GM23338 (cell line): Measurements from ENCODE around the gene MIAT. TPM values are rescaled to one million over a fixed set of nuclear protein-coding genes. Genes with fewer than 3 reads are reported as not detected.

Experiments
- ATAC-seq: fragments of 200-7000 bp; cut with Tn5 transposase; 3 replicates; pipeline ENCODE4 v1.9.1; 2020
- DNase-seq: peaks from one replicate; pipeline ENCODE4 v3.0.0-alpha.2; 2015; ENCODE audit warnings: low spot score
- H2AFZ ChIP-seq: fragments of 200-600 bp; sonication (generic); 2 replicates; pipeline ENCODE4 v1.8.0; 2016; ENCODE audit warnings: antibody characterized with exemption, mild to moderate bottlenecking, moderate library complexity
- H3F3A ChIP-seq: fragments of 200-600 bp; sonication (generic); replicated peaks from 2 replicates; pipeline ENCODE4 v1.8.0; 2017; ENCODE audit warnings: antibody characterized with exemption, mixed run types, low read depth
- H3K27ac ChIP-seq: fragments of 200-600 bp; sonication (generic); 2 replicates; pipeline ENCODE4 v1.6.1; 2016; ENCODE audit warnings: low read depth
- H3K27me3 ChIP-seq: fragments of 200-600 bp; sonication (generic); 2 replicates; pipeline ENCODE4 v1.8.0; 2016; ENCODE audit warnings: mild to moderate bottlenecking, mixed run types, moderate library complexity; ENCODE audit not compliant: insufficient read depth
- H3K36me3 ChIP-seq: fragments of 200-600 bp; sonication (generic); 2 replicates; pipeline ENCODE4 v1.8.0; 2016; ENCODE audit warnings: mild to moderate bottlenecking; ENCODE audit not compliant: insufficient read depth
- H3K4me1 ChIP-seq: fragments of 200-600 bp; sonication (generic); 2 replicates; pipeline ENCODE4 v1.8.0; 2016; ENCODE audit warnings: mild to moderate bottlenecking, moderate library complexity; ENCODE audit not compliant: insufficient read depth
- H3K4me2 ChIP-seq: fragments of 200-600 bp; sonication (generic); 2 replicates; pipeline ENCODE4 v1.7.1; 2017; ENCODE audit warnings: mixed run types
- H3K4me3 ChIP-seq: fragments of 200-600 bp; sonication (generic); 2 replicates; pipeline ENCODE4 v1.6.1; 2016; ENCODE audit warnings: mixed run types
- H3K79me2 ChIP-seq: fragments of 200-600 bp; sonication (generic); replicated peaks from 2 replicates; pipeline ENCODE4 v1.8.0; 2017; ENCODE audit warnings: mild to moderate bottlenecking; ENCODE audit not compliant: insufficient read depth
- H3K9me2 ChIP-seq: fragments of 200-600 bp; sonication (generic); 2 replicates; pipeline ENCODE4 v1.8.0; 2017; ENCODE audit not compliant: insufficient read depth
- H4K20me1 ChIP-seq: fragments of 200-600 bp; sonication (generic); replicated peaks from 2 replicates; pipeline ENCODE4 v1.8.0; 2017; ENCODE audit warnings: mild to moderate bottlenecking; ENCODE audit not compliant: insufficient read depth
- H3K27ac Mint-ChIP-seq: 2 replicates; pipeline ENCODE4 v1.8.0; 2020; ENCODE audit warnings: inconsistent platforms, mild to moderate bottlenecking, moderate library complexity, mixed read lengths
- H3K27me3 Mint-ChIP-seq: 3 replicates; pipeline ENCODE4 v1.8.0; 2022; ENCODE audit warnings: low read depth, mild to moderate bottlenecking, moderate library complexity, mixed read lengths, inconsistent platforms; ENCODE audit not compliant: insufficient read depth, poor library complexity
- H3K36me3 Mint-ChIP-seq: 3 replicates; pipeline ENCODE4 v1.8.0; 2021; ENCODE audit warnings: low read depth, mild to moderate bottlenecking, inconsistent platforms, moderate library complexity, mixed read lengths
- H3K4me1 Mint-ChIP-seq: 3 replicates; pipeline ENCODE4 v1.8.0; 2020; ENCODE audit warnings: mild to moderate bottlenecking, inconsistent platforms, mixed read lengths
- H3K4me3 Mint-ChIP-seq: 3 replicates; pipeline ENCODE4 v1.8.0; 2021; ENCODE audit warnings: moderate library complexity, mild to moderate bottlenecking, inconsistent platforms, mixed read lengths
- H3K9me3 Mint-ChIP-seq: 3 replicates; pipeline ENCODE4 v1.8.0; 2020; ENCODE audit warnings: moderate library complexity, mild to moderate bottlenecking, inconsistent platforms, mixed read lengths
- CREB1 ChIP-seq: fragments of 250-450 bp; sonication (Bioruptor Pico); IDR thresholded peaks from 2 replicates; pipeline ENCODE4 v1.5.0; 2020; ENCODE audit warnings: low read depth, mild to moderate bottlenecking, moderate library complexity
- EZH2 ChIP-seq: fragments of 200-600 bp; sonication (generic); IDR thresholded peaks from one replicate; pipeline ENCODE4 v1.8.0; 2017; ENCODE audit warnings: antibody characterized with exemption, mild to moderate bottlenecking, low read depth; ENCODE audit not compliant: unreplicated experiment
- EZH2phosphoT487 ChIP-seq: fragments of 200-600 bp; sonication (generic); IDR thresholded peaks from one replicate; pipeline ENCODE4 v1.8.1; 2018; ENCODE audit warnings: antibody characterized with exemption; ENCODE audit not compliant: unreplicated experiment
- JUNB ChIP-seq: IDR thresholded peaks from one replicate; pipeline ENCODE4 v1.6.1; 2016; ENCODE audit warnings: antibody characterized with exemption; ENCODE audit not compliant: unreplicated experiment
- NANOG ChIP-seq: IDR thresholded peaks from 2 replicates; pipeline ENCODE4 v1.6.1; 2016; ENCODE audit warnings: antibody characterized with exemption, borderline replicate concordance
- POLR2AphosphoS5 ChIP-seq: IDR thresholded peaks from 2 replicates; pipeline ENCODE4 v1.6.1; 2016; ENCODE audit warnings: antibody characterized with exemption, low read depth
- REST ChIP-seq: IDR thresholded peaks from one replicate; pipeline ENCODE4 v1.6.1; 2018; ENCODE audit warnings: antibody characterized with exemption; ENCODE audit not compliant: unreplicated experiment
- STAT1 ChIP-seq: IDR thresholded peaks from one replicate; pipeline ENCODE4 v1.6.1; 2016; ENCODE audit warnings: antibody characterized with exemption; ENCODE audit not compliant: unreplicated experiment
- ZNF114 ChIP-seq: fragments of 250-450 bp; sonication (Bioruptor Pico); IDR thresholded peaks from 2 replicates; pipeline ENCODE4 v1.5.0; 2020; ENCODE audit warnings: mild to moderate bottlenecking, moderate library complexity
- ZNF331 ChIP-seq: fragments of 250-450 bp; sonication (Bioruptor Pico); IDR thresholded peaks from 2 replicates; pipeline ENCODE4 v1.5.0; 2020; ENCODE audit warnings: low read depth, mild to moderate bottlenecking, moderate library complexity
- polyA plus RNA-seq: library from polyadenylated mRNA; unstranded; fragments of >200 nt; fragmentation: Nextera tagmentation; extraction: Ambion mirVana; gene quantifications from 2 replicates; pipeline ENCODE4 v1.2.1, GENCODE V29; 2016
- total RNA-seq: library from RNA; depleted of rRNA; stranded (reverse); fragments of >200 nt; shearing (Covaris generic); gene quantifications from 2 replicates; pipeline ENCODE4 v1.2.3, GENCODE V29; 2014
- TF ChIP-seq, protein P1 (sequence below): IDR thresholded peaks from 2 replicates; pipeline ENCODE4 v1.6.1; 2016; ENCODE audit warnings: antibody characterized with exemption
- TF ChIP-seq, protein P2 (sequence below): fragments of 250-450 bp; sonication (Bioruptor Pico); IDR thresholded peaks from 2 replicates; pipeline ENCODE4 v1.5.0; 2020; ENCODE audit warnings: mild to moderate bottlenecking, moderate library complexity
- TF ChIP-seq, protein P3 (sequence below), 2 experiments: fragments of 200-600 bp in 1 of 2; sonication (generic) in 1 of 2; conservative IDR thresholded peaks; 2 replicates each; pipeline versions ENCODE4 v1.5.1 to v1.6.1; 2016 to 2017; ENCODE audit warnings: antibody characterized with exemption in 2 of 2, low read depth in 2 of 2, mild to moderate bottlenecking in 2 of 2, moderate library complexity in 1 of 2

The MIAT gene
- total and polyA plus RNA-seq, 2 experiments from 2014 or later: 10.0 to 63.6 TPM

DNA sequence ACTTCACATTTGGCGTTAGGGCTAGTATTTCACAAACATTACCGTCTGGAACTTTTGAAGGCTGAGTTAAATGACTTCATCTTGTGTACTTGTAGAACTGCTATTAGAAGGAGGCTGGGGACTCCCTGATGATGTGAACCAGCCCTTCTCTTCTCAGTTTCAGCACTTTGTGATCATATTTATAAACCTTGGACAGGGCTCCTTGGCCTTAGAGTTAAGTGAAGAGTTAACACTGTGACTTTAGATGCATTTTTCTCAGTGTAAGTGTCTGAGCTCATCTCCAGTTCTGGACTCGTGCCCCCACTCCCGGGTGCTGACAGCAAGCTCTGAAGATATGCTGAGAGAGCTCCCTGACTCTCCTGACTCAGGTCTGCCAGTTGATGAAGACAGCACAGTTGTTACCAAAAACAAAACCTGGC lies 8.4 kb downstream of the MIAT start:
- DNase-seq: no peak
- Mint-ChIP-seq H3K4me1 (peaks cover 49% of the 10 kb centered on the region), H3K27me3 (peaks cover 18% of the 10 kb centered on the region), H3K9me3 (no peaks in the 10 kb centered on the region; the same call in 2 of the 3 replicates), H3K36me3 (peaks cover 80% of the 10 kb centered on the region), H3K4me3 (no peak overlapping the region), H3K27ac (no peak overlapping the region)
- no peak overlapping the region for H2AFZ ChIP-seq
- TF ChIP-seq, protein P1, sequence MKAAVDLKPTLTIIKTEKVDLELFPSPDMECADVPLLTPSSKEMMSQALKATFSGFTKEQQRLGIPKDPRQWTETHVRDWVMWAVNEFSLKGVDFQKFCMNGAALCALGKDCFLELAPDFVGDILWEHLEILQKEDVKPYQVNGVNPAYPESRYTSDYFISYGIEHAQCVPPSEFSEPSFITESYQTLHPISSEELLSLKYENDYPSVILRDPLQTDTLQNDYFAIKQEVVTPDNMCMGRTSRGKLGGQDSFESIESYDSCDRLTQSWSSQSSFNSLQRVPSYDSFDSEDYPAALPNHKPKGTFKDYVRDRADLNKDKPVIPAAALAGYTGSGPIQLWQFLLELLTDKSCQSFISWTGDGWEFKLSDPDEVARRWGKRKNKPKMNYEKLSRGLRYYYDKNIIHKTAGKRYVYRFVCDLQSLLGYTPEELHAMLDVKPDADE: no peak
- no peak for TF ChIP-seq EZH2phosphoT487
- TF ChIP-seq, protein P2, sequence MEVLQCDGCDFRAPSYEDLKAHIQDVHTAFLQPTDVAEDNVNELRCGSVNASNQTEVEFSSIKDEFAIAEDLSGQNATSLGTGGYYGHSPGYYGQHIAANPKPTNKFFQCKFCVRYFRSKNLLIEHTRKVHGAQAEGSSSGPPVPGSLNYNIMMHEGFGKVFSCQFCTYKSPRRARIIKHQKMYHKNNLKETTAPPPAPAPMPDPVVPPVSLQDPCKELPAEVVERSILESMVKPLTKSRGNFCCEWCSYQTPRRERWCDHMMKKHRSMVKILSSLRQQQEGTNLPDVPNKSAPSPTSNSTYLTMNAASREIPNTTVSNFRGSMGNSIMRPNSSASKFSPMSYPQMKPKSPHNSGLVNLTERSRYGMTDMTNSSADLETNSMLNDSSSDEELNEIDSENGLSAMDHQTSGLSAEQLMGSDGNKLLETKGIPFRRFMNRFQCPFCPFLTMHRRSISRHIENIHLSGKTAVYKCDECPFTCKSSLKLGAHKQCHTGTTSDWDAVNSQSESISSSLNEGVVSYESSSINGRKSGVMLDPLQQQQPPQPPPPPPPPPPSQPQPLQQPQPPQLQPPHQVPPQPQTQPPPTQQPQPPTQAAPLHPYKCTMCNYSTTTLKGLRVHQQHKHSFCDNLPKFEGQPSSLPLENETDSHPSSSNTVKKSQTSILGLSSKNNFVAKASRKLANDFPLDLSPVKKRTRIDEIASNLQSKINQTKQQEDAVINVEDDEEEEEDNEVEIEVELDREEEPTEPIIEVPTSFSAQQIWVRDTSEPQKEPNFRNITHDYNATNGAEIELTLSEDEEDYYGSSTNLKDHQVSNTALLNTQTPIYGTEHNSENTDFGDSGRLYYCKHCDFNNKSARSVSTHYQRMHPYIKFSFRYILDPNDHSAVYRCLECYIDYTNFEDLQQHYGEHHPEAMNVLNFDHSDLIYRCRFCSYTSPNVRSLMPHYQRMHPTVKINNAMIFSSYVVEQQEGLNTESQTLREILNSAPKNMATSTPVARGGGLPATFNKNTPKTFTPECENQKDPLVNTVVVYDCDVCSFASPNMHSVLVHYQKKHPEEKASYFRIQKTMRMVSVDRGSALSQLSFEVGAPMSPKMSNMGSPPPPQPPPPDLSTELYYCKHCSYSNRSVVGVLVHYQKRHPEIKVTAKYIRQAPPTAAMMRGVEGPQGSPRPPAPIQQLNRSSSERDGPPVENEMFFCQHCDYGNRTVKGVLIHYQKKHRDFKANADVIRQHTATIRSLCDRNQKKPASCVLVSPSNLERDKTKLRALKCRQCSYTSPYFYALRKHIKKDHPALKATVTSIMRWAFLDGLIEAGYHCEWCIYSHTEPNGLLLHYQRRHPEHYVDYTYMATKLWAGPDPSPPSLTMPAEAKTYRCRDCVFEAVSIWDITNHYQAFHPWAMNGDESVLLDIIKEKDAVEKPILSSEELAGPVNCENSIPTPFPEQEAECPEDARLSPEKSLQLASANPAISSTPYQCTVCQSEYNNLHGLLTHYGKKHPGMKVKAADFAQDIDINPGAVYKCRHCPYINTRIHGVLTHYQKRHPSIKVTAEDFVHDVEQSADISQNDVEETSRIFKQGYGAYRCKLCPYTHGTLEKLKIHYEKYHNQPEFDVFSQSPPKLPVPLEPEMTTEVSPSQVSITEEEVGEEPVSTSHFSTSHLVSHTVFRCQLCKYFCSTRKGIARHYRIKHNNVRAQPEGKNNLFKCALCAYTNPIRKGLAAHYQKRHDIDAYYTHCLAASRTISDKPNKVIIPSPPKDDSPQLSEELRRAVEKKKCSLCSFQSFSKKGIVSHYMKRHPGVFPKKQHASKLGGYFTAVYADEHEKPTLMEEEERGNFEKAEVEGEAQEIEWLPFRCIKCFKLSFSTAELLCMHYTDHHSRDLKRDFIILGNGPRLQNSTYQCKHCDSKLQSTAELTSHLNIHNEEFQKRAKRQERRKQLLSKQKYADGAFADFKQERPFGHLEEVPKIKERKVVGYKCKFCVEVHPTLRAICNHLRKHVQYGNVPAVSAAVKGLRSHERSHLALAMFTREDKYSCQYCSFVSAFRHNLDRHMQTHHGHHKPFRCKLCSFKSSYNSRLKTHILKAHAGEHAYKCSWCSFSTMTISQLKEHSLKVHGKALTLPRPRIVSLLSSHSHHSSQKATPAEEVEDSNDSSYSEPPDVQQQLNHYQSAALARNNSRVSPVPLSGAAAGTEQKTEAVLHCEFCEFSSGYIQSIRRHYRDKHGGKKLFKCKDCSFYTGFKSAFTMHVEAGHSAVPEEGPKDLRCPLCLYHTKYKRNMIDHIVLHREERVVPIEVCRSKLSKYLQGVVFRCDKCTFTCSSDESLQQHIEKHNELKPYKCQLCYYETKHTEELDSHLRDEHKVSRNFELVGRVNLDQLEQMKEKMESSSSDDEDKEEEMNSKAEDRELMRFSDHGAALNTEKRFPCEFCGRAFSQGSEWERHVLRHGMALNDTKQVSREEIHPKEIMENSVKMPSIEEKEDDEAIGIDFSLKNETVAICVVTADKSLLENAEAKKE: no peak
- no peak for TF ChIP-seq STAT1
- TF ChIP-seq JUNB: no peak
- no peak for TF ChIP-seq NANOG
- TF ChIP-seq, protein P3, sequence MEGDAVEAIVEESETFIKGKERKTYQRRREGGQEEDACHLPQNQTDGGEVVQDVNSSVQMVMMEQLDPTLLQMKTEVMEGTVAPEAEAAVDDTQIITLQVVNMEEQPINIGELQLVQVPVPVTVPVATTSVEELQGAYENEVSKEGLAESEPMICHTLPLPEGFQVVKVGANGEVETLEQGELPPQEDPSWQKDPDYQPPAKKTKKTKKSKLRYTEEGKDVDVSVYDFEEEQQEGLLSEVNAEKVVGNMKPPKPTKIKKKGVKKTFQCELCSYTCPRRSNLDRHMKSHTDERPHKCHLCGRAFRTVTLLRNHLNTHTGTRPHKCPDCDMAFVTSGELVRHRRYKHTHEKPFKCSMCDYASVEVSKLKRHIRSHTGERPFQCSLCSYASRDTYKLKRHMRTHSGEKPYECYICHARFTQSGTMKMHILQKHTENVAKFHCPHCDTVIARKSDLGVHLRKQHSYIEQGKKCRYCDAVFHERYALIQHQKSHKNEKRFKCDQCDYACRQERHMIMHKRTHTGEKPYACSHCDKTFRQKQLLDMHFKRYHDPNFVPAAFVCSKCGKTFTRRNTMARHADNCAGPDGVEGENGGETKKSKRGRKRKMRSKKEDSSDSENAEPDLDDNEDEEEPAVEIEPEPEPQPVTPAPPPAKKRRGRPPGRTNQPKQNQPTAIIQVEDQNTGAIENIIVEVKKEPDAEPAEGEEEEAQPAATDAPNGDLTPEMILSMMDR (conservative IDR thresholded peaks at IDR 0.05; ENCODE audit: low read depth in 2 of 2): no peak
- no peak for TF ChIP-seq POLR2AphosphoS5
- no peak for TF ChIP-seq ZNF114 (CRISPR knock-in tag)
- no peak for TF ChIP-seq CREB1 (CRISPR knock-in tag)
- TF ChIP-seq ZNF331 (CRISPR knock-in tag): no peak
- TF ChIP-seq REST: no peak
- TF ChIP-seq EZH2: no peak
- H4K20me1 ChIP-seq: peaks cover 7% of the 10 kb centered on the region
- 0 out of 2 replicates have a peak, but pooled peaks cover 20% of the 10 kb centered on the region for H3K36me3 ChIP-seq
- H3K4me1 ChIP-seq: peaks cover 14% of the 10 kb centered on the region
- no peak for ATAC-seq
- H3K4me3 ChIP-seq: no peak overlapping the region
- no peaks in the 10 kb centered on the region for H3K9me2 ChIP-seq
- no peaks in the 10 kb centered on the region for H3K27me3 ChIP-seq
- no peak overlapping the region for H3K4me2 ChIP-seq
- peaks cover 27% of the 10 kb centered on the region for H3K79me2 ChIP-seq
- no peak overlapping the region for H3K27ac ChIP-seq
- peaks cover 30% of the 10 kb centered on the region for H3F3A ChIP-seq
